GM18520 (cell line): ENCODE measurements around the gene CHRM4.
A peak's percentile ranks its signal among the peaks of the same experiment; 100 is the strongest.

Experiments used
- ATAC-seq: cut with Tn5 transposase; IDR thresholded peaks from one replicate; pipeline ENCODE4 v1.9.1; 2021; ENCODE audit not compliant: unreplicated experiment

Gene CHRM4

GRCh38 chr11:46369458-46370152, 22.0 kb downstream of the CHRM4 start:
- no peak for ATAC-seq

GRCh38 chr11:46367916-46368267, 23.7 kb downstream of the CHRM4 start:
- no peak for ATAC-seq

GRCh38 chr11:46367244-46367915, 24.2 kb downstream of the CHRM4 start:
- ATAC-seq: no peak

DNA sequence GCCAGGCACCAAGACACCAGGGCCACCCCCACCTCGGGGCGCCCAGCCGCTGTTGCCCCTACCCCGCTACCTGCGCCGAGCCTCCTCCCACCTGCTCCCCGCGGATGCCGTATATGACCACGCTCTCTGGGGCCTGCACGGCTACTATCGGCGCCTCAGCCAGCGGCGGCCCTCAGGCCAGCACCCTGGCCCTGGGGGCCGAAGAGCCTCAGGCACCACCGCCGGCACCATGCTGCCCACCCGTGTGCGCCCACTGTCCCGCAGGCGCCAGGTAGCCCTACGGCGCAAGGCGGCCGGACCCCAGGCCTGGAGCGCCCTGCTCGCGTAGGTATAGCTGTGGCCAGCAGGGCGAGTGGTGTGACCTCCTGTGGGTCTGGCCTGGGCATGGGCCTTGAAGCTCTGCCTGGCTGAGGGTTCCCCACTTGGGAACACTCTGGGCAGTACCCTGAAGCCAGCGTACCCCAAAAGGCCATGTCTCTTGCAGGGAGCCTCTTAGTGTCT, 24.9 kb downstream of the CHRM4 start:
- no peak for ATAC-seq

DNA sequence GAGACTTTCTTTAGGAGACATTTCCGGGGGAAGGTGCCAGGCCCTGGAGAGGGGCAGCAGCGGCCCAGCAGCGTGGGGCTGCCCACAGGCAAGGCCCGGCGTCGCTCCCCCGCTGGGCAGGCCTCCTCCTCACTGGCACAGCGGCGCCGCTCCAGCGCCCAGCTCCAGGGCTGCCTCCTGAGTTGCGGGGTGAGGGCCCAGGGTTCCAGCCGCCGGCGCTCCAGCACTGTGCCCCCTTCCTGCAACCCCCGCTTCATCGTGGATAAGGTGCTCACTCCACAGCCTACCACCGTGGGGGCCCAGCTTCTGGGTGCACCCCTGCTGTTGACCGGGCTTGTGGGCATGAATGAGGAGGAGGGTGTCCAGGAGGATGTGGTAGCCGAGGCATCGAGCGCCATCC, 25.3 kb downstream of the CHRM4 start:
- ATAC-seq: no peak

DNA sequence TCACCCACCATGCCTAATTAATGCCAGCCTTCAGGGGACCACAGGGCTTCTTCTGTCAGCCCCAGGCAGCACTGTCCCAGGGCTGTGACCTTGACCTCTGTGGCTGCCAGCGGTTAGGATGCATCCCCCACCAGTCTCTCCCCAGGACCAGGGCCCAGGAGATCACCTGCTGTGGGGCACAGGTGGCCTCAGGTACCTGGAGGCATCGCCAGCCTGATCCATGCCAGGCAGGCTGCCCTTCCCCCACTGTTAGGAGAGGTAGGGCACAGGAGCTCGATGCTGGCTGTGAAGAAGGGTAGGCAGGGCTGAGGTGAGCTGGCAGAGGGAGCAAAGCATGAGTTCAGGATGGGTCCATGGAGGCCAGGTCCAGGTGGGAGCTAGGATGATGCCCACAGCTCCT, 26.8 kb downstream of the CHRM4 start:
- no peak for ATAC-seq

DNA sequence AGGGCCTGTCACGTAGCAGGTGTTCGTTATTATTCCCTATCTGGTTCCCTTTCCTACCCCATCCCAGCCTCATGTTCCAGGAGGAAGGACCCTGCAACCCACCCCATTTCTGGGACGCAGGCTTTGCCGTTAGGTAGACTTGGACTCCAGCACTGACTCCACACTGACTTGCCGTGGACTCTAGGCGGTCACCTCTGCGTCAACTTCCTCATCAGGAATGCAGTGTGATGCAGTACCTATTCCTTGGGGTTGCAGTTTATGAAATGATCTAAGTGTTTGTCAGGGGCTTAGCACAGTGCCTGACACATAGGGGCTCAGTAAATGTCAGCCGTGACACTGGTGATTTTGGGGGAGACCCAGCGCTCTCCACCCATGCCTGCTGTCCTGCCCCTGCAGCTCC, 27.5 kb downstream of the CHRM4 start:
- no peak for ATAC-seq

DNA sequence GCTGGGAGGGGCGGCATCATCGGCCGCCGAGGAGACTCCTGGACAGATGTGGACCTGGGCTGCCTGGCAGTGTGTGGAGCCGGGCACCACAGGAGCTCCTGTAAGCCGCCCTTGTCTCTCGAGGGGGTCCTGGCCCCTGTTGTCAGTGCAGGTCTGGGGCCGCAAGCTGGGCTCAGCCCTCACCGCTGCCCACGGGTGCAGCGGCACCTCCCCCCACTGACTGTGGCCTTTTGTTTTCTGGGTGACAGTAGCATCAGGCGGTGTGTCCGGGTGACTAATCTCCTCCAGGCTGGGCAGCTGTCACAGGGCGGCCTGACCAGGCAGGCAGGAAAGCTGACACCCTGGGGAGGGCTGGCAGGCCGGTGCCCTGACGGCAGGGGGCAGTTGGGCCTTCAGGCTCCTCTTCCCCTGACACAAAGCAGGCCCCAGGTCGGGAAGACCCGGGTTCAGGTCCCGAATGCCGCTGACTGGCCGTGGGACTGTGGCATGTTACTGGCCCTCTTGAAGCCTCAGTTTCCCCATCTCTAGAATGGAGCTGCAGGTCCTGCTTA, 28.0 kb downstream of the CHRM4 start:
- ATAC-seq: no peak

GRCh38 chr11:46363031-46363407, 28.6 kb downstream of the CHRM4 start:
- no peak for ATAC-seq

GRCh38 chr11:46362156-46363030, 29.2 kb downstream of the CHRM4 start:
- ATAC-seq: no peak

- ATAC-seq: peak; percentile 49
Measured at GRCh38 chr11:46361283-46362155, 30.1 kb downstream of the CHRM4 start.

GRCh38 chr11:46360878-46361277, 30.7 kb downstream of the CHRM4 start:
- ATAC-seq: no peak

- ATAC-seq: no peak
Measured at GRCh38 chr11:46359953-46360352, 31.6 kb downstream of the CHRM4 start.

- no peak for ATAC-seq
Measured at GRCh38 chr11:46357483-46357936, 34.1 kb downstream of the CHRM4 start.

DNA sequence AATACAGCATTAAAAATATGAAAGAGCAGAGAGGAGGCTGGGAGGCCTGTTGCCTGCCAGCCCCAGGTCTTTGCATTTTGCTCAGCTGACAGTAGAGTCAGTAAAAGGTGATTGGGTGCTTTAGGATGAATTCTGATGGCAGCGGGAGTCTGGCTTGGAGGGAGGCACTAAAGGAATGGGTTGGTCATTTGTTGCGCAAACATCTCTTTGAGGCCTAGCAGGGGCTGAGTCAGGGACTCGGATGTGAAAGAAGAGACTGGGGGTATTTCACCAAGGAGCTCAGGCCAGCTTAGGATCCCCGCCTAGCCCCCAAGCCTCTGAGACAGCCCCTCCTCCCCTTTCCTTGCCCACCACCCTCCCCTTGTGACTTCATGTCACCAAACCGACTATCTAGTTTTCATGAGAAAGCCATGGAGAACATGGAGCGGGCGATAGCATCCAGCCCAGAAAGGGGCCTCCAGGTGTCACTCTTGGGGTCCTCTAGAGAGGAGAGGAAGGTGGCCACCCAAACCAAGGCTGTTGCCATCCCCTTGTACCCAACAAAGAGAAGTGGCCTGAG, 34.6 kb downstream of the CHRM4 start:
- ATAC-seq: no peak

DNA sequence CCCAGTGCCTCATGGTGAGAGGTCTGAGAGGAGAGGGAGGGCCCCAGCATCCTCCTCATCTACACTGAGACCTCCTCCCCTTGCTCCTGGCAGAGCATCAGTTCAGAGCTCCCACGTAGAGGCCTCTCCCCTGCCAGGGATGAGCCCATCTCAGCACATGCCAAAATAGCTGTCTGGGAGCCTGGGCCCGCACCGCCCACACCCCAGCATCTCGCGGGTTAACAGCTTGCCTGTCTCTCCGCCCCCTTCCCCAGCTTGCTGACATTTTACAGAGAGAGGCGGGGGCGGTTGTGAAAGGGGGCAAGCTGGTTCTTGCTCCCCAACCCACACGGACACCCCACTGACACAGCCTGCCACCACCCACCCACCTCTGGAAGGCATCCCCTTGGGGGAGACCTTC, 37.9 kb downstream of the CHRM4 start:
- ATAC-seq: no peak

GRCh38 chr11:46352063-46352841, 39.3 kb downstream of the CHRM4 start:
- no peak for ATAC-seq

DNA sequence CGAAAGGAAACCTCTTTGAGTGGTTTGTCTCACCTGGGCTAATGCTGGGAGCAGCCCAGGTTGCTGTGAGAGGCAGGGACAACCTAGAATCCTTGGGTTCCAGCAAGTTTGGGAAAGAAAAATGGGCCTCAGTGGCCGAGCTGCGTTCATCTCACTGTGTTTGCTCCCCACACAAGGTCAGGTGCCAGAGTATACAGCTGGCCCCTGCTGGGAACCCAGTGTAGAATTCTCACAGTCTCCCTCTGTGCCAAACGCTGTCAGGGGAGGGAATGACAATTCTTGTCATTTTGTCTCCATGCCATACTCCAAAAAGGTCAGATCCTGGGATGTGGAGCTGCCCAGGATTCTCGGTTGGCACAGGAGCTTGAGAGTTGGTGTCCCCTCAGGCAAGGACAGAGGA, 40.0 kb downstream of the CHRM4 start:
- no peak for ATAC-seq

GRCh38 chr11:46351148-46351547, 40.4 kb downstream of the CHRM4 start:
- ATAC-seq: no peak
